ENCODE measurements around the gene TRIM46.

Gene TRIM46

GRCh38 chr1:155175281-155175926 lies 1.8 kb downstream of the TRIM46 start:
- no peak overlapping the region for H3K4me3 ChIP-seq (ENCODE audit: low read length)
- TF ChIP-seq ZNF274 (IDR thresholded peaks at IDR 0.05; ENCODE audit: low read depth, low read length) = no peak

- TF ChIP-seq ZNF274 (IDR thresholded peaks at IDR 0.05; ENCODE audit: low read depth, low read length) = no peak
- no peak overlapping the region for H3K4me3 ChIP-seq (ENCODE audit: low read length)
Measured at GRCh38 chr1:155175927-155176371, 2.3 kb downstream of the TRIM46 start.

GRCh38 chr1:155176544-155177071 lies 3.0 kb downstream of the TRIM46 start:
- H3K4me3 ChIP-seq (ENCODE audit: low read length) = no peak overlapping the region
- TF ChIP-seq ZNF274 (IDR thresholded peaks at IDR 0.05; ENCODE audit: low read depth, low read length) = no peak

GRCh38 chr1:155177192-155177917 lies 3.7 kb downstream of the TRIM46 start:
- no peak overlapping the region for H3K4me3 ChIP-seq (ENCODE audit: low read length)

DNA sequence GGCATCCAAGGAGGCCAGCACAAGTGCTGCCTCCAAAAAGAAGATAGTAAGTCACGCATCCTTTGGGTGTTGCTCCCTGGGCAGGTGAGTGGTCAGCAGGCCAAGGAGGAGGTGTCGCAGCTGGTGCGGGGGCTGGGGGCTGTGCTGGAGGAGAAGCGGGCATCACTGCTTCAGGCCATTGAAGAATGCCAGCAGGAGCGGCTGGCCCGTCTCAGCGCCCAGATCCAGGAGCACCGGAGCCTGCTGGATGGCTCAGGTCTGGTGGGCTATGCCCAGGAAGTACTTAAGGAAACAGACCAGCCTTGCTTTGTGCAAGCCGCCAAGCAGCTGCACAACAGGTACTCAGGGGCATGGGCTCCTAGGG lies 4.3 kb downstream of the TRIM46 start:
- no peak for TF ChIP-seq ZNF274 (IDR thresholded peaks at IDR 0.05; ENCODE audit: low read depth, low read length)

More at GRCh38 chr1:155177192-155177917, 3.7 kb downstream of the TRIM46 start:
- TF ChIP-seq ZNF274 (IDR thresholded peaks at IDR 0.05; ENCODE audit: low read depth, low read length) = no peak

DNA sequence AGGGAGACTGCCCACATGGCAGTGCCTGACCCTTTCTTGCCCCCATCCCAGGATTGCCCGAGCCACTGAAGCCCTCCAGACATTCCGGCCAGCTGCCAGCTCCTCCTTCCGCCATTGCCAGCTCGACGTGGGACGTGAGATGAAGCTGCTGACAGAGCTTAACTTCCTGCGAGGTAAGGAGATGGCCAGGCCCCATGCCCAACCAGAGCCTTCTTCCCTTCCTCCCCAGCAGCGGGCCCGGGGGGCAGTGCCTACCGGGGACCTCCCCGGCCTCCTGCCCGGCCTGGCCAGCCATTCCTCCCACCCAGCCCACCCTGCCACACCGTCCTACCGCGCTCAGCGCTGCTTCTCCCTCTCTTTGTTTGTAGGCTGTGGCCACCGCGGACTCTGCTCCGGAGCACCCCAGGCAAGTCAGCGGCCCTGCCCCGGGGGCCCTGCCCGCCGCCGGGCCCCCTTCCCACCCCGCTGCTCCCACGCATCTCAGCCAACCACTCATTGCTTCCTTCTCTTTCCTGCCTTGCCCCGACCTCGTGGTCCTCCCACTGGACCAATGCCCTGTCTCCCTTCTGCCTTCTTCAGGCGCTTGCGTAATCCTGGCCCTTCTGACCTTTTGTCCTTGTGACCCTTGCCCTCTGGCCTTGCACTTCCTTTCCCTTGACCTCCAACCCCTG lies 4.9 kb downstream of the TRIM46 start:
- no peak overlapping the region for H3K4me3 ChIP-seq (ENCODE audit: low read length)
- no peak for TF ChIP-seq ZNF274 (IDR thresholded peaks at IDR 0.05; ENCODE audit: low read depth, low read length)

More for the DNA sequence above, 4.3 kb downstream of the TRIM46 start:
- H3K4me3 ChIP-seq (ENCODE audit: low read length) = no peak overlapping the region

DNA sequence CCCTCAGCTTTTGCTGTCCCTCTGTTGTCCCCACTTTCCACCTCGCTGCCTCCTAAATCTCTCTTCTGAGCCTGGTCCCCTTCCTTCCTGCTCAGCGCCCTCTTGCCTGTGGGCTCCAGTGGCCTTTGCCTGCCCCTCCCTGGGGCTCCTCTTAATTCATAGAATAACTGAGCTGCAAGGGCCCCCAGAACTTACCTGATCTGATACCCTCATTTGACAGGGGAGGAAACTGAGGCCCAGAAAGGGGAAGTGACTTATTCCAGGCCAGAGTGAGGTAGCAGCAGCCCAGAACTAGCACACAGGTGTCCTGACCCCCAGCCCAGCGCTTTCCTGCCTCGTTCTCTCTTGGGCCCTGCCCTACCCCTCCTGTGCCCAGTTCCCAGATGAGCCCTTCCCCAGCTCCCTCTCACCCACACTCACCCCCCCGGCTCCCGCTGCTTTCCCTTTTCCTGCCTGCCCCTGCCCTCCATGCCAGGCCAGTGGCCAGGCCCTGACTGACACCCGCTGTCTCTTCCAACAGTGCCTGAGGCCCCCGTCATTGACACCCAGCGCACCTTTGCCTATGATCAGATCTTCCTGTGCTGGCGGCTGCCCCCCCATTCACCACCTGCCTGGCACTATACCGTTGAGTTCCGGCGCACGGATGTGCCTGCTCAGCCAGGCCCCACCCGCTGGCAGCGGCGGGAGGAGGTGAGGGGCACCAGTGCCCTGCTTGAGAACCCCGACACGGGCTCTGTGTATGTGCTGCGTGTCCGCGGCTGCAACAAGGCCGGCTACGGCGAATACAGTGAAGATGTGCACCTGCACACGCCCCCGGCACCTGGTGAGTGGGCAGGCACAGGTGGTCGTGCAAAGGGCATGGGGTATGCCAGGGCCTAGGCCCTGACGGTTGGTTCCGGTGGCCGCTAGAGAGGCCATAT lies 5.7 kb downstream of the TRIM46 start:
- no peak for TF ChIP-seq ZNF274 (IDR thresholded peaks at IDR 0.05; ENCODE audit: low read depth, low read length)
- no peak overlapping the region for H3K4me3 ChIP-seq (ENCODE audit: low read length)

DNA sequence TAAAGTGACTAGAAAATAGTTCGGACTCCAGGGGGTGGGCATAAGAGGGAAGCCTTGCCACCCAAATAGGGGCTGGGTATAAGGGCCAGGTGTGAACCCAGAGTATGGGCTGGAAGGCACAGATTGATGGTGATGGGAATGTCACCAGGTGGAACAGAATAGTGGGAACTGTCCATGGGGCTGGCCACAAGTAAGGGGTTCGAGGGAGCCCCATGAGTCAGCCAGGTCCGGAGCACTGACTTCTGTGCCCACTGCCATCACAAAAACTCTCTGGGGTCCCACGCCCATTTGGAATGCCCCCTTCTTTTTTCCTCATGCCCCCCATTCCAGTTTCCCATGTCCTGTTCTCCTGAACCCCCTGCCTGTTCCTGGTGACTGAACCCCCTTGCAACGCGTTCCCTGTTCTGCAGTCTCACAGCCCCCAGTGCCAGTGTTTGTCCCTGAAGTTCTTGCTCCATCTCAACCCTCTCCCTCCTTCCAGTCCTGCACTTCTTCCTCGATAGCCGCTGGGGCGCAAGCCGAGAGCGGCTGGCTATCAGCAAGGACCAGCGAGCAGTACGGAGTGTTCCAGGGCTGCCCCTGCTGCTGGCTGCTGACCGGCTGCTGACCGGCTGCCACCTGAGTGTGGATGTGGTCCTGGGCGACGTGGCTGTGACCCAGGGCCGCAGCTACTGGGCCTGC lies 7.9 kb downstream of the TRIM46 start:
- no peak for TF ChIP-seq ZNF274 (IDR thresholded peaks at IDR 0.05; ENCODE audit: low read depth, low read length)

DNA sequence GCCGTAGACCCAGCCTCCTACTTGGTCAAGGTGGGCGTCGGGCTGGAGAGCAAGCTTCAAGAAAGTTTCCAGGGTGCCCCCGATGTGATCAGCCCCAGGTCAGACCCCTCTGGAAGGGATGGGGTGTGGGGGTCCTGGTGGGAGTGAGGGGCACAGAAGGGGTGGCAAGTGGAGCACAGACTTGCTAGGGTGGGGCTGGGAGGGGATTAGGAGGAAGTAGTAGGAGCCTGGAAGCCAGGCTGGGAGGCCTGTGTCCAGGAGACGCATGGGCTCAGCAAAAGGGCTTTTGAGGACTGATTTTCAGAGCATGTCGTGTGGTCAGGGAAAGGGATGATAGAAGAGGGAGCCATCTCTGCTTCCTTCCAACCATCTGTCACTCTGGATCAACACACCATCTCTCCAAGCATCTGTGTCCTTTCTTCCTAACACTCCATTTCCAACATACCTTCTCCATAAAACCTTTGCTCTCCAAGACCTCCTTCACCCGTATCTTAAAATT lies 8.5 kb downstream of the TRIM46 start:
- no peak for TF ChIP-seq ZNF274 (IDR thresholded peaks at IDR 0.05; ENCODE audit: low read depth, low read length)
- no peak overlapping the region for H3K4me3 ChIP-seq (ENCODE audit: low read length)

More for the DNA sequence above, 7.9 kb downstream of the TRIM46 start:
- no peak overlapping the region for H3K4me3 ChIP-seq (ENCODE audit: low read length)

- no peak overlapping the region for H3K4me3 ChIP-seq (ENCODE audit: low read length)
- TF ChIP-seq ZNF274 (IDR thresholded peaks at IDR 0.05; ENCODE audit: low read depth, low read length) = no peak
Measured at GRCh38 chr1:155183775-155184221, 10.1 kb downstream of the TRIM46 start.

DNA sequence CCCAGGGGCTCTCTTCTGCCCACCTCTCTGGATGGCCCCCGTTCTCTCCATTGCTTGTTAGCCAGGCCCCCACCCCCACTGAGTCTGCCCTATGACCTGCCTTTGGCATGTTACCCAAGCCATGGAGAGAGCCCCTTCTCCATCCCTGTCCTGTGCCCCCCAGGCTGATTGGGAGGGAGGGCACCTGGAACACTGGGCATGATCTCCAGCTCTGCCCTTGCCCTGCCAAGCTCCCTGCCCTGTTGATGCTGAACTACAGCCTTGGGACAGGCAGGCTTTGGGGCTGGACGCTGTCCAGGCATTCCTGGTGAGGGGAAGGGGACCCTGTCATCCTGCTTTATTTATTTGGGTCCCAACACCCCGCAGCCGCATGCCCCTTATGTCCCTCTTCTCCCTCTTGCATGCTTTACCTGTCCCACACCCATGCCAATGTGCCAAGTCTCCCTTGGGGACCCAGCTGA lies 10.7 kb downstream of the TRIM46 start:
- no peak overlapping the region for H3K4me3 ChIP-seq (ENCODE audit: low read length)
- TF ChIP-seq ZNF274 (IDR thresholded peaks at IDR 0.05; ENCODE audit: low read depth, low read length) = no peak

- TF ChIP-seq ZNF274 (IDR thresholded peaks at IDR 0.05; ENCODE audit: low read depth, low read length) = no peak
Measured at GRCh38 chr1:155184835-155185782, 11.5 kb downstream of the TRIM46 start.

More at GRCh38 chr1:155184835-155185782, 11.5 kb downstream of the TRIM46 start:
- no peak overlapping the region for H3K4me3 ChIP-seq (ENCODE audit: low read length)

Data from GM08714 (cell line).